ENCODE measurements around the gene ATF6. TPM values are rescaled to one million over a fixed set of nuclear protein-coding genes. Genes with fewer than 3 reads are reported as not detected.

Gene ATF6
- total and polyA plus RNA-seq, 4 donors: 10.0 to 22.5 (median 13.4) TPM

DNA sequence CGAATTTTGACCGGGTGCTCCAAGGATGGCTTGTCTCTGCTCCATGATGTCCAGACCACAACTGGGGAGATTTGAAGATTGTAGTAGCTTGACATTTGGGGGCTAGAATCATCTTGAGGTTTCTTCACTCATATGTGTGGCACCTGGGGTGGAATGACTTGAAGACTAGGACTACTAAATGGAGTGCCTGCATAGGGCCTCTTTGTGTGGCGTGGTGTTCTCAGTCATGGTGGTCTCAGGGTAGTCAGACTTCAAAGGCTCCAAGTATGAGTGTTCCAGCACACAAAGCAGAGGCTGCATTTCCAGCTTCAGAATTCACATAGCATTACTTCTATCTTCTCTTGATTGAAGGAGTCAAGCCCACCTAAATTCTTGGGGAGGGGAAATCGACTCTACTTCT is 16.8 kb downstream of the ATF6 start:
- no peaks in the 10 kb centered on the region for H3K27me3 ChIP-seq (ENCODE audit: control insufficient read depth in 4 of 4, insufficient read depth in 4 of 4, low read length in 3 of 4)
- no peaks in the 10 kb centered on the region for H3K9me3 ChIP-seq (ENCODE audit: control insufficient read depth in 4 of 4, low read length in 3 of 4)
- no peak overlapping the region for H3K4me3 ChIP-seq (ENCODE audit: low read depth in 1 of 3, low read length in 3 of 3)
- no peak for DNase-seq (ENCODE audit: low spot score)
- H3K4me1 ChIP-seq (ENCODE audit: control insufficient read depth in 4 of 4, insufficient read depth in 4 of 4, low read length in 3 of 4): no peaks in the 10 kb centered on the region
- no peak overlapping the region for H3K9ac ChIP-seq (ENCODE audit: low read depth in 1 of 2, low read length in 2 of 2)
- WGBS: 98% methylated on average over 4 of the region's 4 CpGs
- no peak overlapping the region for H3K27ac ChIP-seq (ENCODE audit: low read depth in 1 of 2, low read length in 2 of 2)
- TF ChIP-seq, protein P1, sequence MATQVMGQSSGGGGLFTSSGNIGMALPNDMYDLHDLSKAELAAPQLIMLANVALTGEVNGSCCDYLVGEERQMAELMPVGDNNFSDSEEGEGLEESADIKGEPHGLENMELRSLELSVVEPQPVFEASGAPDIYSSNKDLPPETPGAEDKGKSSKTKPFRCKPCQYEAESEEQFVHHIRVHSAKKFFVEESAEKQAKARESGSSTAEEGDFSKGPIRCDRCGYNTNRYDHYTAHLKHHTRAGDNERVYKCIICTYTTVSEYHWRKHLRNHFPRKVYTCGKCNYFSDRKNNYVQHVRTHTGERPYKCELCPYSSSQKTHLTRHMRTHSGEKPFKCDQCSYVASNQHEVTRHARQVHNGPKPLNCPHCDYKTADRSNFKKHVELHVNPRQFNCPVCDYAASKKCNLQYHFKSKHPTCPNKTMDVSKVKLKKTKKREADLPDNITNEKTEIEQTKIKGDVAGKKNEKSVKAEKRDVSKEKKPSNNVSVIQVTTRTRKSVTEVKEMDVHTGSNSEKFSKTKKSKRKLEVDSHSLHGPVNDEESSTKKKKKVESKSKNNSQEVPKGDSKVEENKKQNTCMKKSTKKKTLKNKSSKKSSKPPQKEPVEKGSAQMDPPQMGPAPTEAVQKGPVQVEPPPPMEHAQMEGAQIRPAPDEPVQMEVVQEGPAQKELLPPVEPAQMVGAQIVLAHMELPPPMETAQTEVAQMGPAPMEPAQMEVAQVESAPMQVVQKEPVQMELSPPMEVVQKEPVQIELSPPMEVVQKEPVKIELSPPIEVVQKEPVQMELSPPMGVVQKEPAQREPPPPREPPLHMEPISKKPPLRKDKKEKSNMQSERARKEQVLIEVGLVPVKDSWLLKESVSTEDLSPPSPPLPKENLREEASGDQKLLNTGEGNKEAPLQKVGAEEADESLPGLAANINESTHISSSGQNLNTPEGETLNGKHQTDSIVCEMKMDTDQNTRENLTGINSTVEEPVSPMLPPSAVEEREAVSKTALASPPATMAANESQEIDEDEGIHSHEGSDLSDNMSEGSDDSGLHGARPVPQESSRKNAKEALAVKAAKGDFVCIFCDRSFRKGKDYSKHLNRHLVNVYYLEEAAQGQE (IDR thresholded peaks at IDR 0.05): no peak
- TF ChIP-seq RXRA (IDR thresholded peaks at IDR 0.05) (no peak), HNF4G (IDR thresholded peaks at IDR 0.05) (no peak), GABPA (IDR thresholded peaks at IDR 0.05 in 1 of 2, conservative IDR thresholded peaks at IDR 0.05 in 1 of 2) (no peak), YY1 (IDR thresholded peaks at IDR 0.05) (no peak), HNF4A (conservative IDR thresholded peaks at IDR 0.05) (no peak), RAD21 (IDR thresholded peaks at IDR 0.05) (no peak), NR2F2 (IDR thresholded peaks at IDR 0.05) (no peak), FOXA1 (IDR thresholded peaks at IDR 0.05) (no peak), FOXA2 (IDR thresholded peaks at IDR 0.05) (no peak), EGR1 (IDR thresholded peaks at IDR 0.05; ENCODE audit: low read depth in 2 of 2) (no peak), SP1 (IDR thresholded peaks at IDR 0.05) (no peak), JUND (IDR thresholded peaks at IDR 0.05) (no peak)
- TF ChIP-seq, protein P2, sequence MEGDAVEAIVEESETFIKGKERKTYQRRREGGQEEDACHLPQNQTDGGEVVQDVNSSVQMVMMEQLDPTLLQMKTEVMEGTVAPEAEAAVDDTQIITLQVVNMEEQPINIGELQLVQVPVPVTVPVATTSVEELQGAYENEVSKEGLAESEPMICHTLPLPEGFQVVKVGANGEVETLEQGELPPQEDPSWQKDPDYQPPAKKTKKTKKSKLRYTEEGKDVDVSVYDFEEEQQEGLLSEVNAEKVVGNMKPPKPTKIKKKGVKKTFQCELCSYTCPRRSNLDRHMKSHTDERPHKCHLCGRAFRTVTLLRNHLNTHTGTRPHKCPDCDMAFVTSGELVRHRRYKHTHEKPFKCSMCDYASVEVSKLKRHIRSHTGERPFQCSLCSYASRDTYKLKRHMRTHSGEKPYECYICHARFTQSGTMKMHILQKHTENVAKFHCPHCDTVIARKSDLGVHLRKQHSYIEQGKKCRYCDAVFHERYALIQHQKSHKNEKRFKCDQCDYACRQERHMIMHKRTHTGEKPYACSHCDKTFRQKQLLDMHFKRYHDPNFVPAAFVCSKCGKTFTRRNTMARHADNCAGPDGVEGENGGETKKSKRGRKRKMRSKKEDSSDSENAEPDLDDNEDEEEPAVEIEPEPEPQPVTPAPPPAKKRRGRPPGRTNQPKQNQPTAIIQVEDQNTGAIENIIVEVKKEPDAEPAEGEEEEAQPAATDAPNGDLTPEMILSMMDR (IDR thresholded peaks at IDR 0.05; ENCODE audit: low read depth, low read length, missing input control): no peak
- TF ChIP-seq, protein P3, sequence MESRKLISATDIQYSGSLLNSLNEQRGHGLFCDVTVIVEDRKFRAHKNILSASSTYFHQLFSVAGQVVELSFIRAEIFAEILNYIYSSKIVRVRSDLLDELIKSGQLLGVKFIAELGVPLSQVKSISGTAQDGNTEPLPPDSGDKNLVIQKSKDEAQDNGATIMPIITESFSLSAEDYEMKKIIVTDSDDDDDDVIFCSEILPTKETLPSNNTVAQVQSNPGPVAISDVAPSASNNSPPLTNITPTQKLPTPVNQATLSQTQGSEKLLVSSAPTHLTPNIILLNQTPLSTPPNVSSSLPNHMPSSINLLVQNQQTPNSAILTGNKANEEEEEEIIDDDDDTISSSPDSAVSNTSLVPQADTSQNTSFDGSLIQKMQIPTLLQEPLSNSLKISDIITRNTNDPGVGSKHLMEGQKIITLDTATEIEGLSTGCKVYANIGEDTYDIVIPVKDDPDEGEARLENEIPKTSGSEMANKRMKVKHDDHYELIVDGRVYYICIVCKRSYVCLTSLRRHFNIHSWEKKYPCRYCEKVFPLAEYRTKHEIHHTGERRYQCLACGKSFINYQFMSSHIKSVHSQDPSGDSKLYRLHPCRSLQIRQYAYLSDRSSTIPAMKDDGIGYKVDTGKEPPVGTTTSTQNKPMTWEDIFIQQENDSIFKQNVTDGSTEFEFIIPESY (IDR thresholded peaks at IDR 0.05): no peak
- TF ChIP-seq, protein P4, sequence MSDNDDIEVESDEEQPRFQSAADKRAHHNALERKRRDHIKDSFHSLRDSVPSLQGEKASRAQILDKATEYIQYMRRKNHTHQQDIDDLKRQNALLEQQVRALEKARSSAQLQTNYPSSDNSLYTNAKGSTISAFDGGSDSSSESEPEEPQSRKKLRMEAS (IDR thresholded peaks at IDR 0.05): no peak
- TF ChIP-seq, protein P5, sequence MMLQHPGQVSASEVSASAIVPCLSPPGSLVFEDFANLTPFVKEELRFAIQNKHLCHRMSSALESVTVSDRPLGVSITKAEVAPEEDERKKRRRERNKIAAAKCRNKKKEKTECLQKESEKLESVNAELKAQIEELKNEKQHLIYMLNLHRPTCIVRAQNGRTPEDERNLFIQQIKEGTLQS (IDR thresholded peaks at IDR 0.05): no peak
- H3K36me3 ChIP-seq (ENCODE audit: control insufficient read depth in 4 of 4, insufficient read depth in 3 of 4, low read depth in 1 of 4, low read length in 3 of 4): peaks cover 3 to 53% (median 40%) of the 10 kb centered on the region in 4 donors

Measured in liver (tissue), 9 donors.